CD4-positive, alpha-beta T cell (primary cell): ENCODE data around the gene NOTCH3. TPM values are rescaled to one million over a fixed set of nuclear protein-coding genes. Genes with fewer than 3 reads are reported as not detected.

Experiments
- ATAC-seq: fragments of 200-7000 bp; cut with Tn5 transposase; one replicate; pipeline ENCODE4 v1.10.0; 2022; ENCODE audit warnings: mild to moderate bottlenecking; ENCODE audit not compliant: poor library complexity
- CTCF ChIA-PET: fragments of 350-600 bp; sonication (Branson Sonifier 250); formaldehyde crosslinking; loops from one replicate; lab custom pipeline; 2021; ENCODE audit warnings: antibody characterized with exemption, inconsistent platforms; lab: Charles Lee
- POLR2A ChIA-PET: fragments of 350-600 bp; sonication (Branson Sonifier 250); formaldehyde crosslinking; loops from one replicate; lab custom pipeline; 2021; ENCODE audit warnings: antibody characterized with exemption, inconsistent platforms; lab: Charles Lee
- DNase-seq, 14 experiments: peaks; one replicate each; pipeline ENCODE4 v3.0.0-alpha.2; 2013 to 2020; ENCODE audit warnings: mixed read lengths in 2 of 14
- H3K27ac ChIP-seq, 2 donors: one replicate each; pipeline versions ENCODE4 v1.5.1 to v1.7.0; 2013; ENCODE audit warnings: low read length in 2 of 2, low read depth in 1 of 2, mild to moderate bottlenecking in 1 of 2
- H3K27me3 ChIP-seq, 2 experiments: 1 replicate in 1 of 2; 2 replicates in 1 of 2; pipeline versions ENCODE4 v1.6.1 to v1.7.0; 2013; ENCODE audit warnings: low read length in 2 of 2, control low read depth in 1 of 2, mild to moderate bottlenecking in 1 of 2, moderate library complexity in 1 of 2; ENCODE audit not compliant: insufficient read depth in 2 of 2, control insufficient read depth in 1 of 2
- H3K36me3 ChIP-seq: one replicate; pipeline ENCODE4 v1.6.1; 2013; ENCODE audit warnings: low read length, control low read depth; ENCODE audit not compliant: insufficient read depth
- H3K4me1 ChIP-seq: one replicate; pipeline ENCODE4 v1.6.1; 2013; ENCODE audit warnings: low read length, control low read depth; ENCODE audit not compliant: insufficient read depth
- H3K4me3 ChIP-seq: one replicate; pipeline ENCODE4 v1.5.1; 2013; ENCODE audit warnings: mild to moderate bottlenecking, low read length, moderate library complexity
- H3K9me3 ChIP-seq, 2 experiments: 1 replicate in 1 of 2; 2 replicates in 1 of 2; pipeline versions ENCODE4 v1.6.1 to v1.7.0; 2013; ENCODE audit warnings: low read length in 2 of 2, mild to moderate bottlenecking in 2 of 2, control low read depth in 1 of 2, moderate library complexity in 1 of 2; ENCODE audit not compliant: control insufficient read depth in 1 of 2, insufficient read depth in 1 of 2
- H3K27ac Mint-ChIP-seq: one replicate; pipeline ENCODE4 v1.8.0; 2020; ENCODE audit warnings: mixed read lengths
- H3K27me3 Mint-ChIP-seq: one replicate; pipeline ENCODE4 v1.8.0; 2021; ENCODE audit warnings: mixed read lengths
- H3K36me3 Mint-ChIP-seq: one replicate; pipeline ENCODE4 v1.8.0; 2021; ENCODE audit warnings: low read depth, mixed read lengths
- H3K4me1 Mint-ChIP-seq: one replicate; pipeline ENCODE4 v1.8.0; 2021; ENCODE audit warnings: low read depth, mixed read lengths
- H3K4me3 Mint-ChIP-seq: one replicate; pipeline ENCODE4 v1.8.0; 2020; ENCODE audit warnings: mild to moderate bottlenecking, mixed read lengths
- H3K9me3 Mint-ChIP-seq: one replicate; pipeline ENCODE4 v1.8.0; 2020; ENCODE audit warnings: mixed read lengths
- intact Hi-C, 2 experiments: fragments of 100-400 bp; cut with DNase I in 1 of 2; cut with micrococcal nuclease in 1 of 2; formaldehyde crosslinking; loops; one replicate each; pipeline versions ENCODE4 v1.15.1 to v1.9.0; 2023 to 2025; cut with DNase I, micrococcal nuclease
- total RNA-seq, 174 experiments: library from RNA in 2 of 174; stranded (reverse) in 2 of 174; gene quantifications; one replicate each; pipeline ENCODE4 v1.2.3 and lab custom pipeline; 2021 to 2026
- TF ChIP-seq, protein P1 (sequence below): fragments of 200-600 bp; IDR thresholded peaks from one replicate; pipeline ENCODE4 v1.8.0; 2022; ENCODE audit warnings: antibody characterized with exemption, mild to moderate bottlenecking

Gene NOTCH3
- total RNA-seq, 2 experiments from 2014 or later = not detected

- H3K27ac Mint-ChIP-seq = no peak overlapping the region
- Histone ChIP-seq H3K9me3 (no peaks in the 10 kb centered on the region), H3K4me1 (peaks cover 7% of the 10 kb centered on the region), H3K36me3 (no peaks in the 10 kb centered on the region), H3K4me3 (no peak overlapping the region), H3K27me3 (peaks cover 0 to 6% of the 10 kb centered on the region in 2 experiments), H3K27ac (no peak overlapping the region)
- peaks cover 21% of the 10 kb centered on the region for H3K27me3 Mint-ChIP-seq
- ChIA-PET POLR2A (interaction anchor here (1.1 kb wide), 1 partner anchor 241 kb away, joined by 3 read pairs; the partner anchor contains the start of gene AKAP8L), CTCF (interaction anchor here (1.0 to 1.3 kb wide), 4 partner anchors 85 to 378 kb away, joined by 3 to 5 read pairs (median 4); partner anchors contain the start of gene AKAP8)
- DNase-seq (peak; percentile 66 to 92 (median 80)), ATAC-seq (peak; percentile 100)
- no peaks in the 10 kb centered on the region for H3K9me3 Mint-ChIP-seq
- H3K4me3 Mint-ChIP-seq = no peak overlapping the region
- peaks cover 5% of the 10 kb centered on the region for H3K4me1 Mint-ChIP-seq
- TF ChIP-seq, protein P1, sequence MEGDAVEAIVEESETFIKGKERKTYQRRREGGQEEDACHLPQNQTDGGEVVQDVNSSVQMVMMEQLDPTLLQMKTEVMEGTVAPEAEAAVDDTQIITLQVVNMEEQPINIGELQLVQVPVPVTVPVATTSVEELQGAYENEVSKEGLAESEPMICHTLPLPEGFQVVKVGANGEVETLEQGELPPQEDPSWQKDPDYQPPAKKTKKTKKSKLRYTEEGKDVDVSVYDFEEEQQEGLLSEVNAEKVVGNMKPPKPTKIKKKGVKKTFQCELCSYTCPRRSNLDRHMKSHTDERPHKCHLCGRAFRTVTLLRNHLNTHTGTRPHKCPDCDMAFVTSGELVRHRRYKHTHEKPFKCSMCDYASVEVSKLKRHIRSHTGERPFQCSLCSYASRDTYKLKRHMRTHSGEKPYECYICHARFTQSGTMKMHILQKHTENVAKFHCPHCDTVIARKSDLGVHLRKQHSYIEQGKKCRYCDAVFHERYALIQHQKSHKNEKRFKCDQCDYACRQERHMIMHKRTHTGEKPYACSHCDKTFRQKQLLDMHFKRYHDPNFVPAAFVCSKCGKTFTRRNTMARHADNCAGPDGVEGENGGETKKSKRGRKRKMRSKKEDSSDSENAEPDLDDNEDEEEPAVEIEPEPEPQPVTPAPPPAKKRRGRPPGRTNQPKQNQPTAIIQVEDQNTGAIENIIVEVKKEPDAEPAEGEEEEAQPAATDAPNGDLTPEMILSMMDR = peak; percentile 79
- intact Hi-C loops = loop anchor here (1.0 to 5.0 kb wide), 3 partner anchors 85 to 379 kb away; partner anchors contain the start of gene AKAP8L (in 1 of the 2)
- no peaks in the 10 kb centered on the region for H3K36me3 Mint-ChIP-seq
These were observed 23.3 kb downstream of the NOTCH3 start for GRCh38 chr19:15177269-15178116.

GRCh38 chr19:15175609-15176008, 25.2 kb downstream of the NOTCH3 start:
- Mint-ChIP-seq H3K4me1 (peaks cover 5% of the 10 kb centered on the region), H3K27me3 (peaks cover 21% of the 10 kb centered on the region), H3K9me3 (no peaks in the 10 kb centered on the region), H3K27ac (no peak overlapping the region), H3K4me3 (no peak overlapping the region), H3K36me3 (no peaks in the 10 kb centered on the region)
- ChIA-PET POLR2A (interaction anchor here (0.9 kb wide), 1 partner anchor 82 kb away, joined by 4 read pairs; no protein-coding TSS in a partner anchor), CTCF (no interaction called here)
- no peak overlapping the region for H3K27ac ChIP-seq
- H3K4me3 ChIP-seq = no peak overlapping the region
- DNase-seq (no peak), ATAC-seq (no peak)
- intact Hi-C loops = loop anchor here in 1 of 2 experiments (2.0 to 5.0 kb wide), 2 partner anchors 87 to 243 kb away; partner anchors contain the start of gene AKAP8L
- peaks cover 0 to 6% of the 10 kb centered on the region in 2 experiments for H3K27me3 ChIP-seq
- TF ChIP-seq, protein P1 = no peak
- peaks cover 7% of the 10 kb centered on the region for H3K4me1 ChIP-seq
- H3K9me3 ChIP-seq = no peaks in the 10 kb centered on the region
- no peaks in the 10 kb centered on the region for H3K36me3 ChIP-seq

DNA sequence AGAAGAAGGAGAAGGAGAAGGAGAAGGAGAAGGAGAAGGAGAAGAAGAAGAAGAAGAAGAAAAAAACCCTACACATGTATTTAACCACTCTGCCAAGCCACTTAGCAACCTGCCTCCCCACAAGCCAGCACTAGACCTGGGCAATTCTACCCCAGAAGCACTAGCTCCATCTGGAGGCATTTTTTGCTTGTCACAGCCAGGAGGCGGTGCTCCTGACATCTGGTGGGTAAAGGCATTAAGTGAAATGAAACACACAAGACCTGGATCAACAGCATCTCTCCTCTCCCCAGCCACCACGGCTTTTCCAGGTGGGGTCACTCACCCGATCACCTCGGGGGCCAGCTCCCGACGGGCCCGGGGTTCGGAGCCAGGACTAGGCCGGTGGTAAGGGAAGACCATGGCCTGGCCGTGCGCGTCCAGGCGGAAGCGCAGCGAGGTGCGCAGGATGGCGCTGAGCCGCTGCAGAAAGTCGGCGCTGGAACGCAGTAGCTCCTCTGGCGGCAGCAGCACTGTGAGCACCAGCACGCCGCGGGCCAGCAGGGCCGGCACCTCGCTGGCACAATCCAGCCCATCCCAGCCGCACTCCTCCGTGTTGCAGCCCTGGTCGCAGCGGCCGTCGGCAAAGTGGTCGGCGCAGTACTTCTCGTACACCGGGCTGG, 26.9 kb downstream of the NOTCH3 start:
- Mint-ChIP-seq H3K4me3 (no peak overlapping the region), H3K4me1 (peaks cover 5% of the 10 kb centered on the region), H3K27ac (no peak overlapping the region), H3K36me3 (no peaks in the 10 kb centered on the region), H3K9me3 (no peaks in the 10 kb centered on the region), H3K27me3 (peaks cover 13% of the 10 kb centered on the region)
- H3K9me3 ChIP-seq = no peaks in the 10 kb centered on the region
- no peak overlapping the region for H3K27ac ChIP-seq
- POLR2A ChIA-PET = no interaction called here
- intact Hi-C loops = no loop called here
- DNase-seq = no peak
- ATAC-seq = no peak
- H3K36me3 ChIP-seq = no peaks in the 10 kb centered on the region
- CTCF ChIA-PET = interaction anchor here (1.0 kb wide), 1 partner anchor 82 kb away, joined by 6 read pairs; no protein-coding TSS in a partner anchor
- H3K27me3 ChIP-seq = peaks cover 0 to 6% of the 10 kb centered on the region in 2 experiments
- no peak overlapping the region for H3K4me3 ChIP-seq
- TF ChIP-seq, protein P1 = no peak
- peaks cover 7% of the 10 kb centered on the region for H3K4me1 ChIP-seq
